Eye (tissue), 1 donor: ENCODE data around the gene MTRF1.

Experiments
- DNase-seq: peaks from one replicate; pipeline ENCODE4 v3.0.0-alpha.2; 2015

MTRF1 gene, protein sequence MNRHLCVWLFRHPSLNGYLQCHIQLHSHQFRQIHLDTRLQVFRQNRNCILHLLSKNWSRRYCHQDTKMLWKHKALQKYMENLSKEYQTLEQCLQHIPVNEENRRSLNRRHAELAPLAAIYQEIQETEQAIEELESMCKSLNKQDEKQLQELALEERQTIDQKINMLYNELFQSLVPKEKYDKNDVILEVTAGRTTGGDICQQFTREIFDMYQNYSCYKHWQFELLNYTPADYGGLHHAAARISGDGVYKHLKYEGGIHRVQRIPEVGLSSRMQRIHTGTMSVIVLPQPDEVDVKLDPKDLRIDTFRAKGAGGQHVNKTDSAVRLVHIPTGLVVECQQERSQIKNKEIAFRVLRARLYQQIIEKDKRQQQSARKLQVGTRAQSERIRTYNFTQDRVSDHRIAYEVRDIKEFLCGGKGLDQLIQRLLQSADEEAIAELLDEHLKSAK

DNA sequence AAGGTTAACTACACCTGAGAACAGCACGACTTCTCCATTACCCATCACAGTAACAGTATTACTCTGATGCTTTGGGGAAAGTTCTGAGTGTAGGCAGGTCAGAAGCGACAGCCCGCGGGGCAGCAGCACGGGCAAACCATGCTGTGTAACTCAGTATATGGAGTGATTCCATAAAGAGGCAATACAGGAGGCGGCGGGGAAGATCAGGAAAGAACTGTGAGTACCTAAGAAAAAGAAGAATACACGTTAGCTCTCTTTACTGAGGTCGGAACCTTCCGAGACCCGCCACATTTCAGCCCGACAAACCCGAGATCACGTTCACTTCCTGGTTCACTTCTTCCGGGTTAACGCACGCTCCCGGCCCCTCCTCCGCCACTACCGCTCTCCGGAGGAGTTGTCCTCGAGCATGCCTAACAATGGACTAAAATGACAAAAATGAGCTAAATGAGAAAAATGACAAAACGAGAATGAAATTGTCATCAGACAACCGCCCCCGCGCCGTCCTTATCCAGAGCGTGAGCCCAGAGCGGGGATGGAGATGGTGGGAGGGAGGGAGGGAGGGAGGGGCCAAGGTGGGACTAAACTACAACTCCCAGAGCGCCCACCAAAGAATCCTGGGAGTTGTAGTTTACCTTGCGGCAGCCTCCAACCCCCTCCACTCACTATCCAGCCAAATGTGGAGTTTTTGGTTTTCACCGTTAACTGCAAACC is at the start of gene MTRF1:
Gene MTRF1, minus strand, starts transcription at position 316 of the 711 bp plus-strand sequence. CDS start 2,669 bp downstream, outside the sequence.
- peak; percentile 95 for DNase-seq

DNA sequence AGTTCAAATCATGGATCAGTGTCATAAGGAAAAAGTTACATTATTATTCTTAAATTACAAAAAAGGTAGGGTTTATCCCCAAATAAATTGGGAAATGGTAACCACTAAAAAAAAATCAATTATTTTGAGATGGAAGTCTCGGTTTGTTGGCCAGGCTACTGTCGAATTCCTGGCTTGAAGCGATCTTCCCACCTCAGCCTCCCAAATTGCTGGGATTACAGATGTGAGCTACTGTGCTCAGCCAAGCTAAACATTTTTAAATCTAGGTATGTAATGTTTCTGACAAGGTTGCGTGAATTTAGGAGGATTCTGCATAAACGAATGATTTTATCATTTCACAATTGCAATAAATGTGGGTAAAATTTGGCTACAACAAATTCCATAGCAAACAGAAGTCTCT is 49.7 kb upstream of the MTRF1 start:
- DNase-seq: no peak

DNA sequence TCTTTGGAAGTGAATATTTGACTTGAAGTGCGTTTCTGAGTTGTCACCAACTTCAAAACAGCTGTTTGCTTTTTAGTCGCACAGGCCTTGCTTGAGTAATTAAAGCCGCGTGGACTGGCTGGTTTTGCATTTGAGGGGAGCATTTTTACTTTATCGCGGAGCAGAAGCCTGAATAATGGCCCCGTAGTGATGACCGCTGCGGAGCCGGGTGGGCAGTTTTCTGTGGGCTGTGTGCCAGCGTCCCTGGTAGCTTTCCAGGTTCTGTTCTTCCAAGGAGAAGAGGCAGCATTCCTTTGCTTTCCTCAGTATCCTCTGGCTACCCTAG is 48.8 kb upstream of the MTRF1 start:
- no peak for DNase-seq

DNA sequence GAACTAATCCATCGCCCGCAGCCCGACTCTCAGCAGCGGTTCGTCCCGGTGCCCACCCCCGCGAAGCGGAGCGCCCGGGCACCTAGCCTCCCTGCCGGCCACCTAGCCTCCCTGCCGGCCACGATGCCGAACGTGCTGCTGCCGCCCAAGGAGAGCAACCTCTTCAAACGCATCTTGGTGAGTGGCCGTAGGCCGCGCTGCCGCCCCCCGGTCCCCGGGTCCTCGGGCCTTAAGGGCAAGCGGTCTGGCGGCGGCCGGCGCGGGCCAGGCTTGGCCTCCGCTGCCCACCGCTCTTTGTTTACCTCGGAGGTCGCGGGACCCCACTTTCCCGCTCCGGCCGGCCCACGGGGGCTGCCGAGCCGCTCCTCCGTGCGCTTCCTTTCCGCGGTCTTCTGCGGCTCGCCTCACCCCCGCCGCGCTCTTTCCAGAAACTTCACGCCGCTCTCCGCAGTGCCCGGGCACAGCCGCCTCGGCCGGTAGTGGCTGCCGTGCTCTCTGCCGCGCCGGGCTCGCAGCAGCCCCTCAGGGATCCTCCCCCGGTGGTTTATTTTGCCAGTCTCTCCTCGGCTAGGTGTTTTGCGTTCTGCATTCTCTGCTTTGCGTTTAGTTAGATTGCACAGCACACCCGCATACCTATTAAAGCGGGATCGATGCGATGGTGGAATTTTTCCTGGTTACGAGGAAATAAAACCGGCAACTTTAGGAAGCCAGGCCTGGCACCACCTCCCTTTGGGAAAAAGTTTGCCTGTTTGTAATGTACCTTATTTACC is 48.2 kb upstream of the MTRF1 start:
- DNase-seq: peak; percentile 75

DNA sequence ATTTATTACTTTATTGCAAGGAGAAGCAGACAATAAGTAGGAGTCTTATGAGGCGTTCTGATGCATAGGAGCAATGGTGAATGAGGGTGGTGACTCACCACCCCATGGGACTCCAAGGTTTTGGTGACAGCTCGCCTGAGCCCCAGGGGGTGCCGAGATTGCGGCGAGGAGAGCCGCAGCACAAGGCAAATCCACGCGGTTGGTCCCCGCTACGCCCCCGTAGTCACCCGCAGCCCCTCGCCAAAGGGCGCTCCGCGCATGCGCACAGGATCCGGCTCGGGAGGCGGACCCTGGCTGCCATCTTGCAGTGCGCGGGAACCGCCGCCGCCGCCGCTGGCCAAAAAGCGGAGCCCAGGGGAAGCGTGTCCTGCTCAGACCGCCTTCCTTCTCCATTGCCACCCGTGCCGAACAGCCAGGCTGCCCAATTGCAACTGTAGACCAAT is 47.6 kb upstream of the MTRF1 start, which contains the start of gene NAA16:
Gene NAA16, plus strand, starts transcription at position 305 of the 443 bp plus-strand sequence. CDS start 262 bp downstream, outside the sequence.
- DNase-seq: peak; percentile 98

DNA sequence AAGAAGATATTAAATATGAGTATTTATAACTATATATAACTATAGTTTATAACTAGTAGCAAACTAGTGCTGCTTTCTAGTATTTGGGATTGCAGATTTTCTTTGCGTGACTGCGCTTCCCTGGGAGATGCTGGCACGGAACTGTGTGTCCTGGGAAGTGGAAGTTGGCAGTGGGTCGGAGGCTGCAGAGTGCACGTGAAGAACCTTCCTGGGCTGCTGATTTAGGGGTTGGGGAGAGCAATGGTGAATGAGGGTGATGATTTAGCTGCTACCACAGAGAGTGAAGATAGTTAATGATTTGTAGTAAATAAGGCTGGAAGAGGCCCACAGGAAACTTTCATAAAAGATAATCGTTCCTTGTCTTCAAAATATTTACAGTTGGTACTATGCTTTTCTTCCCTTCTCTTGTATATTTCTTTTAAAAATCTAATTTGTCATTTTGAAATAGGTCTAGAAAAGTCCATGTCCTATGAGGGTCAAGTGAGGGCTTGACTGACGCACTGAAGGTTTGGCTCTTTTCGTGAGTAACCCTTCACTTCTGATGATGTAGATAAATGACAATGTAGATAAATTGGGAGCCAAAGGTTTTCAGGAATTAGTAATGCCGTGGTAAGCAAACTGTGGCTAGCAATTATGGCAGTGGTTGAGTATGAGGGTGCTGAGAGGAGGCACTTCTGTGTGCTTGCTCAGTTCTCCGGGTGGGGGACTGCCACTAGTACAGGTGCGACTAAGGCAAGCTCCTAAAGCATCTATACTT is 44.7 kb upstream of the MTRF1 start:
- no peak for DNase-seq

DNA sequence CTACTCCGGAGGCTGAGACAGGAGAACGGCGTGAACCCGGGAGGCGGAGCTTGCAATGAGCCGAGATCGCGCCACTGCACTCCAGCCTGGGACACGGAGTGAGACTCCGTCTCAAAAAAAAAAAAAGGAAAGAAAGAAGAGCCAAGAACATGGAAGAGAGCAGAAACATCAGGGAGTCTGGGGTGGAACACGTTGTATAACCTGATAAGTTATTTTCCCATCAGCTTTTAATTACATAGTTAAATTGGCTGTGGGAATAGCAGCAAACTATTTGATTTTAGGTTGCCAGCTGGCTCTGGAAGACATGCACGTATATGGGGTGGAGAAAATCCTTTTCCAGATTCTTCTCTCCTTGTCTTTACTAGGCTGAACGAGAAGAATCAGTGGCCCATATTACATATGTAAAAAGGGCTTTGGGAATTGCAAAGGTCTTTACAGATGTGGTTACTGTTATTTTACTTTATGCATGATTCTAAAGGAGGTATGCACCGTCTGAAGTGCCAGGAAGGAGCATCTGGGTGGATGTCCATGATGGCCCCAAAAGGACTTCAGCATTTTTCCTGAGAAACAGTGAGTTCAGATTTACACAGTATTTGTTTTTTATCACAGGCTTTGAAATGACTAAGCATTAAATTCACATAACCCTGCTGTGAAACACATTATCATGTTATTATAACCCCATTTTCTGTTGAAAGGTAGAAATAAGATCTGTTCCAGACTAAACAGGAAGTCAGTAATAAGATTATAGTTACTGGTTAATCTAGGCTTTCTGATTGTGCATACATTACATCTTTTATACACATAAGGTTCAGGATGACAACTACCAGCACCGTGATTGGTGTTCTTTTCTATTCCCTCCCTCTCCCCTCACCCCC is 43.1 kb upstream of the MTRF1 start:
- DNase-seq: peak; percentile 27

DNA sequence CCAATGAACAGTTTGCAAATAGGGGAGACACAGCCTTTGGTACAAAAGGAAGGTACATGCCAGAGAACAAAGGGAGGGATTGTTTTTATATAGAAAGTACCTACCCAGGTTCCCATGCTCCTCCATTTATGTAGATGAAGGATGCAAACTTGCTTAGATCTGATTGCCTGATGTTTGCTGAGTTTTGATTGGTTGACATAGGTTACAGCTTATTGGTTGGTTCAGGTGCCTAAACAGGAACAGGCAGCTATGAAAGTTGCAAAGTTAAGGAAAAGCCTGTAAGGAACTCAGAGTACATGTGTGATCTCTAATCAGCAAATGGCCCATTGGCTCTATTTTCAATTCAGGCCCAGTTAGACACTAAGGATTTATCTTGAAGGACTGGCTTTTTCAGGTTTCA is 41.2 kb upstream of the MTRF1 start:
- no peak for DNase-seq

DNA sequence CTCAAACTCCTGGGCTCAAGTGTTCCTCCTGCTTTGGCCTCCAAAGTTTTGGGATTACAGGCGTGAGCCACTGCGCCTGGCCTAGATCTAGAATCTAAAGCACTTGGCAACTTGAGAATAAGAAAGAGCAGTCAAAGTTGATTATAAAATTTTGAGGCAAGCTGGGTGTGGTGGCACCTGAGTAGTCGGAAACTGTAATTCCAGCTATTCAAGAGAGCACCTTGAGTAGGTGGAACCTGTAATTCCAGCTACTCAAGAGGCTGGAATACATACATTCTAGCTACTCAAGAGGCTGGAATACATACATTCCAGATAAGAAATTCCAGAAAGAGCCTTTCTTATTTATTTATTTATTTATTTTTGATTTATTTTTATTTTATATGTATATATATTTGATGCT is 39.4 kb upstream of the MTRF1 start:
- DNase-seq: no peak

DNA sequence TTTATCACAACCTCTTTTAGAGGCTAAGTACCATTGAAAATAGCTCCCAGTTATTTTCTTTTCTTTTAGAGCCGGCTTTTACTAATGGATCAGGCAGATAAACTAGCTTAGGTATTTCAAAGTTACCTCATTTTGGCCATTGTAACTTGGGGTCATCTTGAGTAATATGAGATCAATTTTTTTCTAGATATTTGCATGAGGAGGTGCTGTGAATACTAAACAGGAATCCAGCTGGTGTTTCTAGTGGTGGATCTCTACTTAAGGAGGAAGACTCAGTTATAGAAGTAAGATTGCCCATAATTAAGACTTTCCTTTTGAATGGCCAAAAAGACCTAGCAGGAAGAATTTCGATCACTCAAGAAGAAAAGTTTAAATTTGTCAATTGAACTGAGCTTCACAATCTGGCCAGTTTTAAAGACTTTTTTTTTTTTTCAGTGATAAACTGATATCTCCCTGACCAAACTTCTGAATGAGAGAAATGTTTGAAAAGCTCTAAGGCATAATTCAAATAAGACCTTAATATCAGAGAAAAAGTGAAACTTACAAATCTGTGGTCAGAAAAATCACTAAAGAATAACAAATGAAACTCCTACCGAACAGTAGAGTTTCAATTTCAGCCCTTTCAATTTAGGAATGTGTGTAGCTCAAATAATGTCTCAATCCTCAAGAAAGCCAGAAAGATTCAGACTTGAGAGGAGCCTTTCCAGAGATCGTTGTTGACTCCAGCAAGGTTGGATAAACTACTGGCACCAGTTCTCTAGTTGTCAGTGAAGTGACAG is 36.1 kb upstream of the MTRF1 start:
- no peak for DNase-seq

DNA sequence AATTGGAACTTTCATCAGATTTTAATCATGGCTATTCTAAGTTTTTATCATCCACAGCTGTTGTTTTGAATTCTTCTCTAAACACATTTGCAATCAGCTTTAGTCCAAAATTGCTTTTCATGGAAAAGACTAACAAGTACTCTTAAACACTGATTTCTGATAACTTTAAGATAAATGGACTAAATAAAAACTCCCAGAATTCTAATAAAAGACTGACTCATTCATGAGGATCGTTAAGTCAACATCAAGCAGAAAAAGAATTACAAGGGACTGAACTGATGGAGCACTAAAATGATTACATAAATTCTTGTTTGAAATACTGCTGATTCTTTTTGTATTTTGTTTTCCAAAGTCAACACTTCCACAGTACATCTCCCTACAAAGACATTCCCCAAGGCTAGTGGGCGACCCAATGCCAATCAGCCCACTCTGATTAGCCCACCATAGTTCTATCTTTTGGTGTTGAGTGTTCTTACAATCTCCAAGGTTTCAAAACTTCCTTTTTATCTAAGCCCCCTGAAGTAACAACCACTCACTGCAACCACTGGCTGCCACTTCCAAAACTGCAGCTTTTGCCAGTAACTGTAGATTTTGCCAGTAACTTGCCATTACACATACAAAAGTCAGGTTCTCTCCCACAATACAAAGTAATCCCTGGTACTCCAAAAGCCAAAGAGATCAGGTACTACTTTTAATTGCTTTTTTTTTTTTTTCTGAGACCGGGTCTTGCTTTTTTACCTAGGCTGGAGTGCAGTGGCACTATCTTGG is 33.7 kb upstream of the MTRF1 start:
- no peak for DNase-seq

DNA sequence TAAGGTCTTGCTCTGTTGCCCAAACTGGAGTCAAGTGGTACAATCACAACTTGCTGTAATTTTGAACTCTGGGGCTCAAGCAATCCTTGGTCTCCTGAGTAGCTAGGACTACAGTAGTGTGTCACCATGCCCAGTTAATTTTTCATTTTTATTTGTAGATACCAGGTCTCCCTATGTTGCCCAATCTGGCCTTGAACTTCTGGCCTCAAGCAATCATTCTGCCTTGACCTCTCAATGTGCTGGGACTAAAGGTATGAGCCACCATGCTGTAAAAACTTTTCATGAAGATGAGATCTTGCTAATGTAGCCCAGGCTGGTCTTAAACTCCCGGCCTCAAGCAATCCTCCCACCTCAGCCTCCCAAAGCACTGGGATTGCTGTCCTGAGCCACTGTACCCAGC is 32.6 kb upstream of the MTRF1 start:
- no peak for DNase-seq

DNA sequence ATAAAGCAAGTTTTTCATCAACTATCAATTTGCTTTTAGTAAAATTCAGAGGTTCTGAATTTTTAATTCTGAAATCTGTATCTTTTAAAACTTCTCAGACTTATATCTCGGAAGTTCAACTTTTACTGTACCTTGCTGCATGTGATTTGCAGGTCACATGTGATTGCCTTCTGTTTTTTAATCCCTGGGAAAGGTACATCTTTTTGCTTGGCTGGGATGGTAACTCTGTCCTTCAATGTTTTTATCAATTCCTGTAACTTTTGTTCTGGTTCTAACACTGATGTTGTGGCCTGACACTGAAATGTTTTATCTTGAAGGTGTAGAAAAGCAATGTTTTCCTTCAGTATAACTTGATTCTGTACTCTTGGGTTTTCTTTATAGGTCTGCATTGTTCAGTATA is 31.5 kb upstream of the MTRF1 start:
- no peak for DNase-seq

DNA sequence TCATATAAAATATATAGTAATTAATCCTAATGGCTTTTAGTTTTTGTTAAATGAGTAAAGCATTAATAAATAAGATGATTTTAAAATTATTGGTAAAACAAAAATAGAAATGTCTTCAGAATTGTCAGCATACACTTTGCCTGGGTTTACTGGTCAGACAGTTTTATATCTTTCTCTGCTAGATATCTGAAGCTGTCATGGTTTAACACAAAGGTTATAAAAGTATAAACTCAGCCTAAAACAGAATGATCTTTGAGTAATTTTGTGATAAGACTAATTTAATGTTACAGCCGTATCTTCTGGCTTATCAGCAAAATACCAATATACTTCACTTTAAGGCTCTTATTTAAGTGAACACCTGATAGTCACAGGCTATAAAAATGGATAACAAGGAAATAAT is 29.9 kb upstream of the MTRF1 start:
- no peak for DNase-seq

DNA sequence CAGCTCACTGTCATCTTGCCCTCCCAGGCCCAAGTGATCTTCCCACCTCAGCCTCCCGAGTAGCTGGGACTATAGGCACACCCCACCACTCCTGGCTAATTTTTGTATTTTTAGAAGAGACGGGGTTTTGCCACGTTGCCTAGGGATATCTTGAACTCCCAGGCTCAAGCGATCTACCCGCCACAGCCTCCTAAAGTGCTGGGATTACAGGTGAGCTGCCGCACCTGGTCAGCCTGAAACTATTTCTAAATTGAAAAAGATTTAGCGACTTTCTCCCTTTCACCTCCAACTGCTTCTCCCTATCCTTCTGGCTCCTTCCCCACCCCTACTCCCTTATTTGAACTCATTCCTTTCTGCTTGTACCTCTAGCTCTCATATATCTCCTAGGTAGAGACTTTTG is 27.9 kb upstream of the MTRF1 start:
- DNase-seq: no peak

DNA sequence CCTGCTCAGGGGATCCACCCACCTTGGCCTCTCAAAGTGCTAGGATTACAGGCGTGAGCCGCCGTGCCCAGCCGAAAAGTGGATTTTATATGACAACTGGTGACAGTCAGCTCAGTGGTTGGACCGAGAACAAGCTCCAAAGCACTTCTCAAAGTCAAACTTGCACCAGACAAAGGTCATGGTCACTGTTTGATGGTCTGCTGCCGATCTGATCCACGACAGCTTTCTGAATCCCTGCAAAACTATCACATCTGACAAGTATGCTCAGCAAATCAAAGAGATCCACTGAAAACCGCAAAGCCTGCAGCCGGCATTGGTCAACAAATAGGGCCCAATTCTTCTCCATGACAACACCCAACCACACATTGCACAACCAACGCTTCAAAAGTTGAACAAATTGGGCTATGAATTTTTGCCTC is 26.1 kb upstream of the MTRF1 start:
- DNase-seq: no peak

DNA sequence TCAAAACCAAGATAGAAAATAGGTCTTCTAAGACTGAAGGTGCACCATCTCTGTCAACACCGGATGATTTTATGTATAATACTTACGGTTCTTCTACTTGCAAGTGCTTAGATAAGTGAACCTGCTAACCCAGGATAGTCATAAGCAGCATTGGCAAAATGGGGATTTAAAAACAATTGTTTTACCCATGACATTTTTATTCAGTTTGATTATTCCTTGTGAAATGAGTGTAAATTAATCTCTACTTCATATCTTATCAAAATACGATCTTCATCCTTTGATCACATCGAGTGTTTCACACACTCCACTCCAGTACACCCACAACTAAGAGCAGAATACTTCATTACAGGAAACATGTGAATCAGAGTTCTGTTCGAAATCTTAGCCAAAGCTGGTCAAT is 23.0 kb upstream of the MTRF1 start:
- DNase-seq: no peak

DNA sequence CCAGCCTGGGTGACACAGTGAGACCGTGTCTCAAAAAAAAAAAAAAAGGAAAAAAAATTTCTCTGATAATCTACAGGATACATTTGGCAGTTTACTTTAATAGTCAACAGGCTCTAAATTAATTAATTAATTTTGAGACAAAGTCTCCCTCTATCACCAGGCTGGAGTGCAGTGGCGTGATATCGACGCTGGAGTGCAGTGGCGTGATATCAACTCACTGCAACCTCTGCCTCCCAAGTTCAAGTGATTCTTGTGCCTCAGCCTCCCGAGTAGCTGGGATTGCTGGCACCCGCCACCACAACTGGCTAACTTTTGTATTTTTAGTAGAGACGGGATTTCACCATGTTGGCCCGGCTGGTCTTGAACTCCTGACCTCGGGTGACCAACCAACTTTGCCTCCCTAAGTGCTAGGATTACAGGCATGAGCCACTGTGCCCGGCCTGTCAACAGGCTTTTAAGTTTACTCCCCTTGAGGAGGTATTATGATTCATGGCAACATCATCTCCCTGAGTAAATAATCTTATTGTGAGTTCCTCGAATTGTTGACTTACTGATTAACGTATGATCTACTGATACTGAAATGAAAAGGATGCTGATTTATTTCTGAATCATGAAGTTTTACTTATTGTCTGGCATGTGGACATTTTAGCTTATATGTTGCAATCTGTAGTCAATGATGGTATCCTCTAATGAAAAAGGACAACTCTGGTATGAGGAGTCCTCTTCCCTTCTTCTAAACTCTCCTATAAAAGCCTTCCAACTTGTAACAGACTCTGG is 21.3 kb upstream of the MTRF1 start:
- DNase-seq: no peak

DNA sequence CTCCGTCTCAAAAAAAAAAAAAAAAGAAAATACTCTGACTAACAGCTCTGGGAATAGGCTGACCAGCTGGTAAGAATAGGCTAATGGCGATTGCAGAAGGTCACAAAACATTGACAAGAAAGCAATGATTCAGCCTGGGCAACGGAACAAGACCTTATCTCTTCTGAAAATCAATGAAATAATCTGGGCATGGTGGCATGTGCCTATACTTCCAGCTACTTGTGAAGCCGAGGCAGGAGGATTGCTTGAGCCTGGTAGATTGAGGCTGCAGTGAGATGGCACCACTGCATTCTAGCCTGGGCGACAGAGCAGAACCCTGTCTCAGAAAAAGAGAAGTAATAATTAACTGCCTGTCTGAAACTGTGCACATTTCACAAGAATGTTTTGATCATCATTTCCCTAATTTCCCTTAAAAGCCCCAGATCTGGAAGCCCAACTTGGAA is 18.8 kb upstream of the MTRF1 start:
- no peak for DNase-seq
